ENCODE data around the gene THG1L.

THG1L gene

DNA sequence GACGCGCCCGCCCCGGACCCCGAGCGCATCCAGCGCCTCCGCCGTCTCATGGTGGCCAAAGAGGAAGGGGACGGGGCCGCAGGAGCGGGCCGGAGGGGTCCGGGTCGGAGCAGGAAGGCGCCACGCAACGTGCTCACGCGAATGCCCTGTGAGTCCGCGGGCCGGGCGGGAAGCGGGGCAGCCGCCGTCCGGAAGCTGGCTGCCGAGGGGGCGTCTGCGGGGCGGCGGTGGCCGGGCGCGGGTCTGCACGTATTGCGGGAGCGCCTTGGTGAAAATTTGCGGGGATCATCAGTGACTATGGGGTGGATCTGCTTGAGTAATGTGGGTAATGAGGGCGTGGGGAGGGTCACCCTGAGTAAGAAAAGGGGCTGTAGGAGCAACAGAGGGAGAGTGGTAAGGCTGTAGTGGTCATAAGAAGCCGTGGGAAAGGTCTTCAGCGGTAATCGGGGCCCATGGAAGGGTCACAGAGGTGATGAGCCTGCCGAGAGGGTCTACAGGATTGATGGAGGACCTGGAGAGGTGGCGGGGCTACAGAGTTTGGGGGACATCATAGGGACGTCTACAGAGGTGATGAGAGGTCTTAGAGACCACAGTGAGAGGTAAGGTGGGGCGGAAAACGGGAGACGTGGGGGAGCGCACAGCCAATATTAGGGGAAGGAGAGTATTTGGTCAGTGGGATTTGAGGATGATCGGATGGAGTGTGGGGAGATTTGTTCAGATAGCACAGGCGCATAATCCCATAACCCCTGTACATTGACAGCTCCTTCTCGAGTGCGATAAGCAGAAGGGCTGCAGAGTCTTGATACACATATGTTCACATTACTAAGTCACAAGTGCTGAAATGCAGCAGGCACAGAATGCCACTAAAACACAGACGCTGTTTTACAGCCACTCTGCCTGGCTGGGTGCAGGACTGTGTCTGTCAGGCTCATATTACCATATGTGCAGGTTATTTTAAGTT, 13.1 kb downstream of the THG1L start:
- no peaks in the 10 kb centered on the region for H3K9me3 ChIP-seq (replicated peaks; ENCODE audit: low read length)
- H3K36me3 ChIP-seq (ENCODE audit: insufficient read depth, low read length) = peaks cover 6% of the 10 kb centered on the region
- H3K27me3 ChIP-seq (ENCODE audit: control insufficient read depth, insufficient read depth, low read length) = no peaks in the 10 kb centered on the region
- H3K4me3 ChIP-seq (ENCODE audit: low read length) = peak overlapping the region; percentile 75
- peaks cover 34% of the 10 kb centered on the region for H3K4me1 ChIP-seq (ENCODE audit: control insufficient read depth, insufficient read depth, low read length)
- peak overlapping the region; percentile 100 for H3K4me2 ChIP-seq (ENCODE audit: low read length)
- peak overlapping the region; percentile 81 for H3K9ac ChIP-seq (ENCODE audit: low read depth, low read length)

DNA sequence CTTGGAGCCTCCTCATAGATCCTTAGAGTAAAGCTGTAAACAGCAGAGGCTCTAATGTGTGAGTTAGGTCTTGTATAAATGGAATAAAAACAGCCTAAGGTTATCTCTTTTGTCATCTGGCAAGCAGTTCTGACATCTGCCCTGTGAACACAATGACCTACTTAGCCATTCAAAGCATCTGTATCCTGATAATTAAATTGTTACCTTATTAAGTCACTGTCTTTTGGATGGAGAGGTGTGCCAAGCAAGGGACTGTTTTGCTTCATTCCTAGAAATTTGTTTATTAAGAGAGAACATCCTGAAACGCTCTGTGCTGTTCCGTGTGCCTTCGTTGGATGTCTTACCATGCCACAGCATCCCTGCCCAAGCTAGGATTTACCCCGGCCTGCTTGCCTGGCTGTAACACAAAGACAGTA, 13.8 kb downstream of the THG1L start:
- peak overlapping the region; percentile 75 for H3K4me3 ChIP-seq (ENCODE audit: low read length)
- H3K36me3 ChIP-seq (ENCODE audit: insufficient read depth, low read length) = no peaks in the 10 kb centered on the region
- peaks cover 42% of the 10 kb centered on the region for H3K4me1 ChIP-seq (ENCODE audit: control insufficient read depth, insufficient read depth, low read length)
- H3K9ac ChIP-seq (ENCODE audit: low read depth, low read length) = peak overlapping the region; percentile 81
- H3K9me3 ChIP-seq (replicated peaks; ENCODE audit: low read length) = no peaks in the 10 kb centered on the region
- H3K4me2 ChIP-seq (ENCODE audit: low read length) = peak overlapping the region; percentile 100
- H3K27me3 ChIP-seq (ENCODE audit: control insufficient read depth, insufficient read depth, low read length) = no peaks in the 10 kb centered on the region

DNA sequence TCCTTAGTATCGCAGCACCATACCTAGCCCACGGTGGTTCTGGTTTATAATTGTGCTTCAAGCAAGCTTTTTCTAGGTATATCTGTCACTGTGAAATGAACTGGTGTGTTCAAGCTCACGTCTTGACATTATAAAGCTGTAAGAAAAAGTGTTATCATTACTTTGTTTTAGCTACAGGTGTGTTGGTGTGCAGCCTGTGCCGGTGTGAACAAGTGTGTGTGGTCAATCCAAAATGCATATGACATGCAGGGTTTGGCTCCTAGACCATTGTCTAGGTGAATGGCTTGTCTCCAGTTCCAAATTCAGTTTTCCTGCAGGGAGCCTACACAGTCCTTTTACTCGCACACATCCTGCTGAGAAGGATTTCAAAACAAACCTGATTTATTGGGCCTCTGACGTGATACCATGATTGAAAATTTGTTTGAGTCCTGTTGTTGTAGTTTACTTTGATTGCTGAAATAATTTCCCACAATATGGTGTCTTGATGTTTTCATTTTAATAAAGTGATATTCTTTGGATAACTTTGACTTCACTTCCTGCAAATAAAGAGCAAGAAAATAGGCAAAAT, 16.0 kb downstream of the THG1L start:
- Histone ChIP-seq H3K9ac (ENCODE audit: low read depth, low read length) (peak overlapping the region; percentile 1), H3K4me2 (ENCODE audit: low read length) (peak overlapping the region; percentile 19), H3K4me3 (ENCODE audit: low read length) (no peak overlapping the region), H3K9me3 (replicated peaks; ENCODE audit: low read length) (no peaks in the 10 kb centered on the region), H3K27me3 (ENCODE audit: control insufficient read depth, insufficient read depth, low read length) (no peaks in the 10 kb centered on the region), H3K4me1 (ENCODE audit: control insufficient read depth, insufficient read depth, low read length) (peaks cover 46% of the 10 kb centered on the region), H3K36me3 (ENCODE audit: insufficient read depth, low read length) (no peaks in the 10 kb centered on the region)

DNA sequence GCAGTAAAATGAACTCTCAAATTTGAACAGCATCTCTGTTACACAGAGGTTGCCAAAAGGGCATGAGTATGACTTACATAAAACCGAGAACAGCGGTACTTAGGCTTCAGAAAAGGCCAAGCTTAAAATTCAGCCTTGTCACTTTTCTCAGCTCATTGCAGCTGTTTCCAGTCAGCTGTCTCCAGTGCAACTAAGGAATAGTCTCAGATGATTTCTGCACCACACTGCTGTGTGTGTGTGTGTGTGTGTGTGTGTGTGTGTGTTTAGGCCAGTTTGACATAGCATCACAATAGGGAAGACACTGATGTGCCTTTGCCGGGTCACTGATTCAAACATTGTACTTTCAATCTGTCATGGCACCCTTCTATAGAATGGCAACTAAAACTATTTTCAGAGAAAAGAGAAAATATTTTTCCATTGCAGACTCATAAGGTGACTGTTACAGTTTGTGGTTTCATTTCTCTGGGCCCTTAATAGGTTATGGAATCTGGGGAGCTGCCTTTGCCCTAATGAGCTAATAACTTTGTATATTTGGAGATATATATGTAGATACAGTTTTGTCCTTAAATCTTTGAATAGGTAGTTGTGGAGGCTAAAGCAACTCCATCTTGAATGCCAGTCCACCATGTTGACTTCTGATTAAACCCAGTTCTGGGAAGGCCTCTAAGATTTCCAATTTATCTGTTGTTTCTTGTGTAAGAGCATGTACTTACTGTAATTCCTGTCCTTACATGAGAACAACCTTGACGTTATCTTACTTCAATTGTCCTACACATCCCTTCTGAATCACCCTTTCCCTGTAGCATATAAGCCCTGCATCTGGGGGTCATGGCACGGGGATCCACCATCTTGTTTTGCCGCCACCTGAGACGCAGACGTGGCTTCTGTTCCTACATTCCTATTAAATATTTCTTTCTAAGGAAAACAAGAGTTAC, 16.8 kb downstream of the THG1L start:
- Histone ChIP-seq H3K4me1 (ENCODE audit: control insufficient read depth, insufficient read depth, low read length) (peaks cover 46% of the 10 kb centered on the region), H3K4me3 (ENCODE audit: low read length) (no peak overlapping the region), H3K27me3 (ENCODE audit: control insufficient read depth, insufficient read depth, low read length) (no peaks in the 10 kb centered on the region), H3K9me3 (replicated peaks; ENCODE audit: low read length) (no peaks in the 10 kb centered on the region), H3K9ac (ENCODE audit: low read depth, low read length) (peak overlapping the region; percentile 1), H3K36me3 (ENCODE audit: insufficient read depth, low read length) (no peaks in the 10 kb centered on the region), H3K4me2 (ENCODE audit: low read length) (peak overlapping the region; percentile 19)

DNA sequence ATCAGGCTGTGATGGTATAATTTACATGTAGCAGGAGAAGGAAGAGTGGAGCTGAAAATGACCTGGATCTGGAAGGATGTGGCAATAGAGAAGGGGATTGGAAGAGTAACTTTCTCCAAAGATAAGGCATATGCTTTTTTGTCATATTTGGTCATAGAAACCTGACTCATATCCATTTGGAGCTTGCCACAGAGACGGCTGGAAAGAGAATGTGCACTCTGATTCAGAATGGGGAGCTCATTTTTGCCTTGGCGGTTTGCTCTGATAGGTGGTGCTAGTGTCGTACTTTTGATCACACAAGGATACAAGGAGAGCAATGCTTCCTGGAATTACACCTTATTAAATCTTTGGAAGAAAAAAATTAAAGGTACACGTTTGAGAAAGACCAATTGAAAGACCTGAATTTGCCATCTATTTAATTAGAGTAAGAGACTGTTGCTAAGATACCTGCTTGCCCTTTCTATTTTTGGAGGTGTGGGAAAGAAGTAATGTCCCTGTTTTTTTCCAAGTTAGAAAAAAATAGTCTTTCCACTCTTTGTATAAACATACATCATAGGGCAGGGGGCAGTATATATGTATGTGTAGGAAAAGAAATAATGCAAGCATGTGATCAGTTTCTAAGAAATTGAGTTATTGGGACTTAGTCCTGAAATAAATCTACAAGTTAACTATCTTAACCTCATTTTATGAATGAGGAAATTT, 17.7 kb downstream of the THG1L start:
- Histone ChIP-seq H3K4me3 (ENCODE audit: low read length) (no peak overlapping the region), H3K4me1 (ENCODE audit: control insufficient read depth, insufficient read depth, low read length) (peaks cover 46% of the 10 kb centered on the region), H3K9me3 (replicated peaks; ENCODE audit: low read length) (no peaks in the 10 kb centered on the region), H3K9ac (ENCODE audit: low read depth, low read length) (peak overlapping the region; percentile 1), H3K36me3 (ENCODE audit: insufficient read depth, low read length) (no peaks in the 10 kb centered on the region), H3K27me3 (ENCODE audit: control insufficient read depth, insufficient read depth, low read length) (no peaks in the 10 kb centered on the region), H3K4me2 (ENCODE audit: low read length) (no peak overlapping the region)

DNA sequence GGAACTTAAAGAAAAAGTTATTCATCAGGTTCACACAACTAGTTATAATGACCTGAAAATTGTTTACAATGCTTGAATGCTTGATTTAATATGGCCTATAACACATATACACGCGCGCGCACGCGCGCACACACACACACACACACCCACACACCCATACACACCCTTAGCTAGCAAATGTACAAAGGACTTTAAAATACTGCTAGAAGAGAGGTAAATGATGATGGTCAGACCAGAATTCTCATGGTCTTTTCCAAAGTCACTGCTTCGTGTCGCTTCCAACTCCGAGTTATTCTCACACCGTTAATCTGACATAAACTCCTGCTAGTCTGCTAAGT, 18.2 kb downstream of the THG1L start:
- Histone ChIP-seq H3K4me2 (ENCODE audit: low read length) (peak overlapping the region; percentile 73), H3K9me3 (replicated peaks; ENCODE audit: low read length) (no peaks in the 10 kb centered on the region), H3K4me3 (ENCODE audit: low read length) (no peak overlapping the region), H3K4me1 (ENCODE audit: control insufficient read depth, insufficient read depth, low read length) (peaks cover 46% of the 10 kb centered on the region), H3K36me3 (ENCODE audit: insufficient read depth, low read length) (no peaks in the 10 kb centered on the region), H3K27me3 (ENCODE audit: control insufficient read depth, insufficient read depth, low read length) (no peaks in the 10 kb centered on the region), H3K9ac (ENCODE audit: low read depth, low read length) (no peak overlapping the region)

DNA sequence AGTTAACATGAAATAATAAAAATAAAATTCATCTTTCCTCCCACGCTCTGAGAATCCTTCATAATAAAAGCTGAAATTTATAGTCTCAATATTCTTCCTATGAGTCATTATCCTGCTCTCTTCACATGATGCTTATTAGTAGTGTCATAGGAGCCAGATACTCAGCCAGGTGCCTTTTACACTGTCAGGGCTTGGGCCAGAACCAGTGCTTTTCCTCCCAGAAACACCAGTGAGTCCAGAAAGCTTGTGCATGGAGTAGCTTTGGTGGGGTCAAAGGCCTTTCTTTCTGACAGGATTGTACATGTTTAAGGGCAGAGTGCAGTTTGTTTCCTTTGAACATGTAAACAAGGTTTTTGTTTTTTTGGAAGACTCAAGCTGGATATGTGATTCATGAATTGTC, 19.1 kb downstream of the THG1L start:
- no peaks in the 10 kb centered on the region for H3K9me3 ChIP-seq (replicated peaks; ENCODE audit: low read length)
- H3K4me1 ChIP-seq (ENCODE audit: control insufficient read depth, insufficient read depth, low read length) = peaks cover 37% of the 10 kb centered on the region
- H3K9ac ChIP-seq (ENCODE audit: low read depth, low read length) = peak overlapping the region; percentile 42
- peak overlapping the region; percentile 73 for H3K4me2 ChIP-seq (ENCODE audit: low read length)
- H3K36me3 ChIP-seq (ENCODE audit: insufficient read depth, low read length) = peaks cover 3% of the 10 kb centered on the region
- peak overlapping the region; percentile 40 for H3K4me3 ChIP-seq (ENCODE audit: low read length)
- H3K27me3 ChIP-seq (ENCODE audit: control insufficient read depth, insufficient read depth, low read length) = no peaks in the 10 kb centered on the region

DNA sequence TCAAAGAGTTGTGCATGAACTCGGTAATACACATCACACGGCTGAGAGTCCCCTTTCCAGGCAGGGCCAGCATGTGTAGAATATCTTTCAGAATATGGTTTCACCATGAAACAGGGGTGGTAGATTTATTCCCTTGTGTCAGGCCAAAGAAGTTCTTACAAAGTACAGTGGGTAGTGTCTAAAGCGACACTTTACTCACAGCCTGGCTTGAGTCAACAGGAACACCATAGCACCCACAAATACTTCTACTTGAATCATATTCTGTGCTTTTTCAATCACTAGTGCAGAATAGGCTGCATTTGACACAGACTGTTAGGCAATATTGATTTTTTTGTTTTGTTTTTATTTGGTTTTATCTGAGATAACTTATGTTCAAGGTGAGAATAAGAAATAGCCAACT, 24.9 kb downstream of the THG1L start:
- H3K4me1 ChIP-seq (ENCODE audit: control insufficient read depth, insufficient read depth, low read length) = no peaks in the 10 kb centered on the region
- H3K36me3 ChIP-seq (ENCODE audit: insufficient read depth, low read length) = peaks cover 16% of the 10 kb centered on the region
- no peaks in the 10 kb centered on the region for H3K9me3 ChIP-seq (replicated peaks; ENCODE audit: low read length)
- no peak overlapping the region for H3K4me2 ChIP-seq (ENCODE audit: low read length)
- H3K4me3 ChIP-seq (ENCODE audit: low read length) = no peak overlapping the region
- H3K9ac ChIP-seq (ENCODE audit: low read depth, low read length) = no peak overlapping the region
- H3K27me3 ChIP-seq (ENCODE audit: control insufficient read depth, insufficient read depth, low read length) = no peaks in the 10 kb centered on the region

DNA sequence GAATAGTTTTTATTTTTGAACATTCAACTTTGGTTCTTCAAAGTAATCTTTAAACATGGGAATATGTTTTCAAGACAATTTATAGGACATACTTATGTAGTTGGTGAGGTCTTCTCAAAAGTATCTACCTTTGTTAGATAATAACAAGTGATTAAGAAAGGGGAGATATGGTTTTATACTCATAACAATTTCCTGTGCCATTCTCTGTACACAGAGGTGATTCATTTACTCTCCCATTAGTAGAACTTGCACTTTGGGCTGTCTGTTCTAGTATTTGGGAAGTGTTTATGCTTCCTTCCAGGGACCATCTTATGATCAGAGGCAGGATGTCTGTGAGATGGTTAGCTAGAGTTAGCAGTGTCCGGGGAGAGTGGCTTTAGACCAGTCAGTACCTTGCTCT, 27.5 kb downstream of the THG1L start:
- no peak overlapping the region for H3K4me3 ChIP-seq (ENCODE audit: low read length)
- no peak overlapping the region for H3K9ac ChIP-seq (ENCODE audit: low read depth, low read length)
- H3K36me3 ChIP-seq (ENCODE audit: insufficient read depth, low read length) = peaks cover 16% of the 10 kb centered on the region
- no peaks in the 10 kb centered on the region for H3K9me3 ChIP-seq (replicated peaks; ENCODE audit: low read length)
- no peaks in the 10 kb centered on the region for H3K27me3 ChIP-seq (ENCODE audit: control insufficient read depth, insufficient read depth, low read length)
- no peaks in the 10 kb centered on the region for H3K4me1 ChIP-seq (ENCODE audit: control insufficient read depth, insufficient read depth, low read length)
- no peak overlapping the region for H3K4me2 ChIP-seq (ENCODE audit: low read length)

DNA sequence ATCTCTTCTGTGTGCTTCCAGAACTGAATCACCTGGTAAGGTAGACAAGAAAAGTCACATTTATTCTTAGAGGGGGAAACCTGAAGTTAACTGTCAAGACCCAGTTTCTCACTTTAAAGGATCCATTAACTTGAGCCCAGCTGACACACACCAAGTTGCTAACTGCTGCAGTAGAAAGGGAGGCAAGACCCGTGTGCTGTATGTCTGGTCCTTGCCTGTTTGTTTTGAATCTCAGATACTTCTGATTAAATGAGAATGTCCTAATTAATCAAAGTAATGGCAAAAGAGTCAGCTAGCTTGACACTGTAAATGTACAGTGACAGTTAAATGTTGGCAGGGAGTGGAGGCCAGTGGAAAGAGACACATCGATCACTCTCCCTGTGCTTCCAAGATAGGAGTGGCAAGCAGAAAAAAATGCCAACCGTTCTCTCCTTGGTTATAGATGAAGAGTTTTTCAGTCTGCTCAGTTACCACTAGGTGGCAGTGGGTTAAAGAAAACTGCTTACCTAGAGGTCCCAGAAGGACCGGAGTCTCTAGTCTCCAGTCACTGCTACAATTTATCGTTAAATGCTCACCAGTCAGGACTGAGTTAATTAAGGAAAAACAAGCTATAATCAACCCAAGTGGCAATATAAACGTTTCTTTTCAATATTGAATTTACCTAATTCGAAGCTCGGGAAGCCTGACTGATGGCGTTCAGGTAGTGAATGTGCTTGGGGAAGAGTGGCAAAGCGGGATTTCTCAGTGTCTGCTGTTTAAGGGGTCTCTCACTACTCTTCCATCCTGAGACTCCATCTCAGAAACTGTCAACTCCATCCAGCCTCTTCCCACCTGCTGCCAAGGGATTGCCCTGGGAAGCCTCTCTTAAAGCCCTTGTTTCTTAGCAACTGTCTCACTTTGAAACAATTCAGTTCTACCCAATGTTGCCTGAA, 30.7 kb downstream of the THG1L start:
- Histone ChIP-seq H3K27me3 (ENCODE audit: control insufficient read depth, insufficient read depth, low read length) (no peaks in the 10 kb centered on the region), H3K9me3 (replicated peaks; ENCODE audit: low read length) (no peaks in the 10 kb centered on the region), H3K4me2 (ENCODE audit: low read length) (no peak overlapping the region), H3K9ac (ENCODE audit: low read depth, low read length) (no peak overlapping the region), H3K36me3 (ENCODE audit: insufficient read depth, low read length) (no peaks in the 10 kb centered on the region), H3K4me3 (ENCODE audit: low read length) (no peak overlapping the region), H3K4me1 (ENCODE audit: control insufficient read depth, insufficient read depth, low read length) (peaks cover 4% of the 10 kb centered on the region)

Measured in skeletal muscle satellite cell (primary cell).